Esophagus muscularis mucosa (tissue), 4 donors: Measurements from ENCODE around the gene CYP19A1. TPM values are rescaled to one million over a fixed set of nuclear protein-coding genes. Genes with fewer than 3 reads are reported as not detected.
A peak's percentile ranks its signal among the peaks of the same experiment; 100 is the strongest.

Source experiments
- DNase-seq: peaks from one replicate; pipeline ENCODE4 v3.0.0-alpha.2; 2017; ENCODE audit errors: extremely low spot score
- H3K27ac ChIP-seq, 4 donors: fragments of 200-600 bp; sonication (generic); replicated peaks in 1 of 4; 1 replicate in 3 of 4; 2 replicates in 1 of 4; pipeline ENCODE4 v1.5.1; 2016 to 2019; ENCODE audit warnings: mild to moderate bottlenecking in 1 of 4
- H3K27me3 ChIP-seq, 4 donors: fragments of 200-600 bp; sonication (generic); one replicate each; pipeline versions ENCODE4 v1.5.1 to v1.6.0; 2016 to 2019
- H3K36me3 ChIP-seq, 4 donors: fragments of 200-600 bp; sonication (generic); one replicate each; pipeline ENCODE4 v1.5.1; 2016 to 2019
- H3K4me1 ChIP-seq, 4 donors: fragments of 200-600 bp; sonication (generic); one replicate each; pipeline ENCODE4 v1.5.1; 2016 to 2019
- H3K4me3 ChIP-seq, 4 donors: fragments of 200-600 bp; sonication (generic); 1 replicate in 2 of 4; 2 replicates in 2 of 4; pipeline ENCODE4 v1.5.1; 2016 to 2019; ENCODE audit warnings: mild to moderate bottlenecking in 4 of 4, moderate library complexity in 1 of 4
- H3K9me3 ChIP-seq, 4 donors: fragments of 200-600 bp; sonication (generic); 1 replicate in 3 of 4; 2 replicates in 1 of 4; pipeline ENCODE4 v1.5.1; 2016 to 2019
- EP300 ChIP-seq: sonication (generic); formaldehyde crosslinking; IDR thresholded peaks from one replicate; pipeline ENCODE4 v1.6.1; 2017; ENCODE audit warnings: antibody characterized with exemption
- POLR2A ChIP-seq: fragments of 450-650 bp; IDR thresholded peaks from one replicate; pipeline ENCODE4 v1.6.1; 2017; ENCODE audit warnings: antibody characterized with exemption, moderate library complexity, mild to moderate bottlenecking, low read depth
- POLR2AphosphoS5 ChIP-seq, 2 donors: sonication (generic); formaldehyde crosslinking; IDR thresholded peaks; one replicate each; pipeline ENCODE4 v1.6.1; 2017; ENCODE audit warnings: antibody characterized with exemption in 2 of 2
- WGBS: methylation state at CpG from one replicate; pipeline ENCODE4 v1.1.5; 2018; 5-methylcytosine and 5-hydroxymethylcytosine counted together
- intact Hi-C: fragments of 100-400 bp; cut with DNase I; formaldehyde crosslinking; loops from one replicate; pipeline ENCODE4 v1.15.1; 2023
- total RNA-seq, 4 donors: library from RNA; depleted of rRNA; stranded (reverse); fragments of >200 nt; gene quantifications; one replicate each; pipeline versions ENCODE4 v1.1.0 to v1.2.1, GENCODE V29; 2016
- TF ChIP-seq, protein P1 (sequence below), 3 experiments: fragments of 200-600 bp in 2 of 3; fragments of 450-650 bp in 1 of 3; sonication (generic) in 2 of 3; IDR thresholded peaks; one replicate each; pipeline ENCODE4 v1.5.1; 2017 to 2019; ENCODE audit warnings: antibody characterized with exemption in 3 of 3, mild to moderate bottlenecking in 2 of 3, moderate library complexity in 1 of 3

CYP19A1 gene
- total RNA-seq, 4 donors from 2014 or later, result 1.5 to 3.5 (median 2.1) TPM; not detected in 1

DNA sequence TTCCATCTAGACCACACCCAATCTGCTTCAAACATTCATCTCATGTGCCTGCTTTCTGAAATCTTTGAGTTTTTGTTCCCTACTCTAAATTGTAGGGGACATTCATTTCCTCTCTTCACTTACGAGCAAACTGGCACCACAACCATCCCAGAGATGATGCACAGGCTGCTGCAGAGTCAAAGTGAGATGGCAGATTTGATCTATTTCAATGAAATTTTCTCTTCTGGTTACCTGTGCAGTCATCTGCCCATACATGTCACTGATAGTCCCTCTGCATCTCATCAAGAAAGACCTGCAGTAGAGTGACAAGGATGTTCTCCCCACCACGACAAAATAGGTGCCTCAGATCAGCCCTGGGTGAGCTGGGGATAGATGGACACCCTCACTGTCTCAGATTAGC, 125.5 kb downstream of the CYP19A1 start:
- Histone ChIP-seq H3K4me3 (no peak overlapping the region), H3K27ac (no peak overlapping the region), H3K4me1 (no peaks in the 10 kb centered on the region), H3K9me3 (no peaks in the 10 kb centered on the region), H3K27me3 (no peaks in the 10 kb centered on the region), H3K36me3 (no peaks in the 10 kb centered on the region)
- TF ChIP-seq, protein P1, sequence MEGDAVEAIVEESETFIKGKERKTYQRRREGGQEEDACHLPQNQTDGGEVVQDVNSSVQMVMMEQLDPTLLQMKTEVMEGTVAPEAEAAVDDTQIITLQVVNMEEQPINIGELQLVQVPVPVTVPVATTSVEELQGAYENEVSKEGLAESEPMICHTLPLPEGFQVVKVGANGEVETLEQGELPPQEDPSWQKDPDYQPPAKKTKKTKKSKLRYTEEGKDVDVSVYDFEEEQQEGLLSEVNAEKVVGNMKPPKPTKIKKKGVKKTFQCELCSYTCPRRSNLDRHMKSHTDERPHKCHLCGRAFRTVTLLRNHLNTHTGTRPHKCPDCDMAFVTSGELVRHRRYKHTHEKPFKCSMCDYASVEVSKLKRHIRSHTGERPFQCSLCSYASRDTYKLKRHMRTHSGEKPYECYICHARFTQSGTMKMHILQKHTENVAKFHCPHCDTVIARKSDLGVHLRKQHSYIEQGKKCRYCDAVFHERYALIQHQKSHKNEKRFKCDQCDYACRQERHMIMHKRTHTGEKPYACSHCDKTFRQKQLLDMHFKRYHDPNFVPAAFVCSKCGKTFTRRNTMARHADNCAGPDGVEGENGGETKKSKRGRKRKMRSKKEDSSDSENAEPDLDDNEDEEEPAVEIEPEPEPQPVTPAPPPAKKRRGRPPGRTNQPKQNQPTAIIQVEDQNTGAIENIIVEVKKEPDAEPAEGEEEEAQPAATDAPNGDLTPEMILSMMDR (IDR thresholded peaks at IDR 0.05), result no peak
- TF ChIP-seq POLR2A (no peak), POLR2AphosphoS5 (IDR thresholded peaks at IDR 0.05) (no peak)
- peak; percentile 87 for DNase-seq
- WGBS, result 73% methylated on average over 2 of the region's 2 CpGs
- intact Hi-C loops, result no loop called here

- no peaks in the 10 kb centered on the region for H3K9me3 ChIP-seq
- H3K27ac ChIP-seq, result no peak overlapping the region
- no peaks in the 10 kb centered on the region for H3K36me3 ChIP-seq
- H3K27me3 ChIP-seq, result no peaks in the 10 kb centered on the region
- no peak for DNase-seq
- 85% methylated on average over 5 of the region's 5 CpGs for WGBS
- no peak overlapping the region for H3K4me3 ChIP-seq
- no peaks in the 10 kb centered on the region for H3K4me1 ChIP-seq
- intact Hi-C loops, result no loop called here
- TF ChIP-seq, protein P1 (IDR thresholded peaks at IDR 0.05), result no peak
These were observed 126.2 kb downstream of the CYP19A1 start for GRCh38 chr15:51212239-51212638.

DNA sequence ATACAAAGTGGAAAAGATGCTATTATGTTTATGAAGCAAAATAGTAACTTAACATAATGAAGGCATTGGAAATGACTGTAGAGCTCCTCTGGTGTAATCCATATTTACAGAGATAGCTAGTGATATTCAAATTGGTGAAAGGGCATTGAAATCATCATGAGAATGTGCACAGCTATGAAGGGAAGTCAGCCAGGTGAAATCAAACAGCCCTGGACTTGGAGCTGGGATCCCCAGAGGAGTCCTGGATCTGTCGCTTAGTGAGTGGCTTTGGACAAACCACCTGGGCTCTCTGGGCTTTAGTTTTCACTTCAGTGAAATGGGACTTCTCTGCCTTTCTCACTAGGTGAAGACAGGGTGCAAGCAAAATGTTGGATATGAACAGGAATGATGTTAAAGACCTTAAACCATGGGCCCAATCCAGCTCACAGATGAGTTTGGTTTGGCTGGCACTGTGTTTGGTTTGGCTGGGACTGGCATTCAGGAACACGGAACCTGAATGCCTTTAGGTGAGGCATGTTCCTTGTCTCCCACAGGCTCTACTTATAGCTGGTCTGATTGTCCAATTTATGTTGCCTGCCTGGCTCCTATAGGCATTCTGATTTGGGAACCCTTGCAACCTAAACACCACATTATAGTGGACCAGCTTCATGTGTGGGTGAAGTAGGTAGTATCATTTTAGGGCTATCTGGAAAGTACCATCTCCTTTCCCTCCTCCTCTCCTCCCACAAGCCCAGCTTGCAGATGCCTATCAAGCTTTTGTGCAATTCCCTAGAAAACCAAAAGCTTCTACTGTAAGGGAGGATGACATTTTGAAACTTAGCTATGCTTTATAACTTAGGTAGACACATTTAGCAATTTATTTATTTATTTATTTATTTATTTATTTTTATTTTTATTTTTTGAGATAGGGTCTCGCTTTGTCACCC, 133.1 kb downstream of the CYP19A1 start:
- peaks cover 0 to 15% (median 0%) of the 10 kb centered on the region in 4 donors for H3K27me3 ChIP-seq
- H3K27ac ChIP-seq, result no peak overlapping the region
- H3K4me3 ChIP-seq, result no peak overlapping the region
- H3K4me1 ChIP-seq, result no peaks in the 10 kb centered on the region
- no peaks in the 10 kb centered on the region for H3K36me3 ChIP-seq
- intact Hi-C loops, result no loop called here
- TF ChIP-seq EP300 (no peak), POLR2A (no peak), POLR2AphosphoS5 (IDR thresholded peaks at IDR 0.05) (no peak)
- TF ChIP-seq, protein P1 (IDR thresholded peaks at IDR 0.05), result no peak
- H3K9me3 ChIP-seq, result no peaks in the 10 kb centered on the region
- DNase-seq, result no peak
- WGBS, result 70% methylated on average over 3 of the region's 3 CpGs

- Histone ChIP-seq H3K27ac (no peak overlapping the region), H3K4me1 (no peaks in the 10 kb centered on the region), H3K27me3 (peaks cover 0 to 15% (median 0%) of the 10 kb centered on the region in 4 donors), H3K4me3 (no peak overlapping the region), H3K36me3 (no peaks in the 10 kb centered on the region), H3K9me3 (no peaks in the 10 kb centered on the region)
- TF ChIP-seq POLR2AphosphoS5 (IDR thresholded peaks at IDR 0.05), result no peak
- TF ChIP-seq POLR2A, result no peak
- TF ChIP-seq, protein P1 (IDR thresholded peaks at IDR 0.05), result no peak
- TF ChIP-seq EP300, result no peak
- intact Hi-C loops, result no loop called here
- 85% methylated on average over 2 of the region's 2 CpGs for WGBS
- DNase-seq, result no peak
These were observed 134.6 kb downstream of the CYP19A1 start for GRCh38 chr15:51203797-51204196.
